Breast epithelium (tissue), 3 donors: ENCODE measurements around the gene MBP.

ENCODE experiments used
- CTCF ChIP-seq, 3 donors: fragments of 450-650 bp; IDR thresholded peaks; one replicate each; pipeline ENCODE4 v1.5.1; 2016 to 2017; ENCODE audit warnings: antibody characterized with exemption in 3 of 3, mild to moderate bottlenecking in 3 of 3, moderate library complexity in 3 of 3
- POLR2AphosphoS5 ChIP-seq, 3 donors: sonication (generic); formaldehyde crosslinking; IDR thresholded peaks; one replicate each; pipeline ENCODE4 v1.6.1; 2017; ENCODE audit warnings: antibody characterized with exemption in 3 of 3

GRCh38 chr18:76951456-76952247, 180.9 kb downstream of the MBP start:
- TF ChIP-seq CTCF (IDR thresholded peaks at IDR 0.05): no peak
- TF ChIP-seq POLR2AphosphoS5 (IDR thresholded peaks at IDR 0.05): no peak
